Stimulated activated naive B cell treated with anti-CD40 and anti-IgM and Interleukin-4, amounts not matched to agents 10 μg/mL and 1 μg/mL and 100 μg/mL, for 72 hours (primary cell): Measurements from ENCODE around the gene CAPZA1.

ENCODE experiments used
- ATAC-seq, 2 donors: fragments of 150-1000 bp; cut with Tn5 transposase; replicated peaks; 2 replicates each; pipeline ENCODE4 v1.10.0; 2021; ENCODE audit warnings: moderate library complexity in 1 of 2
- DNase-seq: peaks from one replicate; pipeline ENCODE4 v3.0.0; 2021
- H3K27ac Mint-ChIP-seq: one replicate; pipeline ENCODE4 v1.8.0; 2022; ENCODE audit warnings: mild to moderate bottlenecking, mixed read lengths
- H3K27me3 Mint-ChIP-seq, 2 donors: one replicate each; pipeline ENCODE4 v1.8.0; 2022; ENCODE audit warnings: mixed read lengths in 2 of 2
- H3K36me3 Mint-ChIP-seq, 2 donors: one replicate each; pipeline ENCODE4 v1.8.0; 2022; ENCODE audit warnings: mixed read lengths in 2 of 2, mild to moderate bottlenecking in 1 of 2
- H3K4me1 Mint-ChIP-seq, 2 donors: one replicate each; pipeline ENCODE4 v1.8.0; 2022; ENCODE audit warnings: mixed read lengths in 2 of 2, mild to moderate bottlenecking in 1 of 2
- H3K4me3 Mint-ChIP-seq, 2 donors: one replicate each; pipeline ENCODE4 v1.8.0; 2022; ENCODE audit warnings: mild to moderate bottlenecking in 2 of 2, mixed read lengths in 2 of 2, moderate library complexity in 1 of 2
- H3K9me3 Mint-ChIP-seq, 2 donors: one replicate each; pipeline ENCODE4 v1.8.0; 2022; ENCODE audit warnings: mixed read lengths in 2 of 2, mild to moderate bottlenecking in 1 of 2

CAPZA1 gene

GRCh38 chr1:112675728-112676381 is 56.2 kb downstream of the CAPZA1 start:
- no peak for DNase-seq
- peaks cover 15 to 22% of the 10 kb centered on the region in 2 donors for H3K36me3 Mint-ChIP-seq

DNA sequence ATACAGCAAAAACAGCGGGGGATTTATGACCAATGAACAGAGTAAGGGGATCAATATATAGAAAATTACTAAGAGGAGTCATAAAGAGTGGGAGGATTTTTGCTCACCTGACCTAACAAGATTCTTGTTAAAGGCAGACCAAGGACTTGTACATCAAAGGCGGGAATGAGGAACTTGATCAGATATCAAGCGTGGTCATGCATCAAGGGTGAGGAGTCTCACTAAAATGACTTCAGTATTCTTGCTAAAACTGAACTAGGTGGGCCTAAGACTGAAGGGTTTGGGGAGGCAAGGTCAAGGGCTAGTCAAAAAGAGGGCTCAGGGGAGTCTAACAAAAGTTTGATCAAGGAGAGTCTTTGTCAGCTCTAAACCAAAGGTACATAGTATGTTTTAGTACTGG is 56.9 kb downstream of the CAPZA1 start:
- H3K27me3 Mint-ChIP-seq: no peaks in the 10 kb centered on the region
- no peak overlapping the region for H3K4me3 Mint-ChIP-seq
- DNase-seq: no peak
- peak; percentile 14 to 39 for ATAC-seq
- peak overlapping the region; percentile 42 for H3K27ac Mint-ChIP-seq
- H3K4me1 Mint-ChIP-seq: peaks cover 30 to 43% of the 10 kb centered on the region in 2 donors
- peaks cover 13 to 22% of the 10 kb centered on the region in 2 donors for H3K36me3 Mint-ChIP-seq
- H3K9me3 Mint-ChIP-seq: no peaks in the 10 kb centered on the region

More at GRCh38 chr1:112675728-112676381, 56.2 kb downstream of the CAPZA1 start:
- no peak for ATAC-seq
- H3K27ac Mint-ChIP-seq: peak overlapping the region; percentile 87
- H3K4me3 Mint-ChIP-seq: peak overlapping the region; percentile 79 to 99
- peaks cover 30 to 43% of the 10 kb centered on the region in 2 donors for H3K4me1 Mint-ChIP-seq
- no peaks in the 10 kb centered on the region for H3K9me3 Mint-ChIP-seq
- H3K27me3 Mint-ChIP-seq: no peaks in the 10 kb centered on the region

DNA sequence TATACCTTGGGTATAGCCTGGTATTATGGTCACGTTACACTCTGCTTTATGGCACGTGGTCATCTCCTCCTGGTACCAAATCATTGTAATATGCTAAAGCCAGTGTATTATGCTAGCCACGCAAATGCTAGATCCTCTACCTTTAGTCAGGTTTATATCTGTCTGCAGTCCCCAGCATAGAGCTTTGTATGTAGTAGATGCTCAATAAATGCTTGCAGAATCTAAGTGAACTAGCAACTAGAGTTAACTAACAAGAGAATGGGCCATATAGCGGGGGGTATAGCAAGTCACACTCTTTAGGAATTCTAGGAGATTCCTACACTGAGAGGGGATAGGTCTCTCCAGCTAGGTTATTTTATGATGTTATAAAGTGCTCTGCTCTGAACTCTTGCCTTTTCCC is 57.9 kb downstream of the CAPZA1 start:
- H3K4me3 Mint-ChIP-seq: no peak overlapping the region
- H3K9me3 Mint-ChIP-seq: no peaks in the 10 kb centered on the region
- no peak overlapping the region for H3K27ac Mint-ChIP-seq
- peaks cover 30 to 43% of the 10 kb centered on the region in 2 donors for H3K4me1 Mint-ChIP-seq
- peaks cover 12 to 15% of the 10 kb centered on the region in 2 donors for H3K36me3 Mint-ChIP-seq
- no peaks in the 10 kb centered on the region for H3K27me3 Mint-ChIP-seq
- no peak for ATAC-seq
- DNase-seq: no peak

- H3K9me3 Mint-ChIP-seq: no peaks in the 10 kb centered on the region
- no peak overlapping the region for H3K27ac Mint-ChIP-seq
- no peak overlapping the region for H3K4me3 Mint-ChIP-seq
- ATAC-seq (no peak), DNase-seq (no peak)
- no peaks in the 10 kb centered on the region for H3K27me3 Mint-ChIP-seq
- H3K4me1 Mint-ChIP-seq: peaks cover 28 to 35% of the 10 kb centered on the region in 2 donors
- peaks cover 7 to 11% of the 10 kb centered on the region in 2 donors for H3K36me3 Mint-ChIP-seq
Measured at GRCh38 chr1:112678605-112679004, 59.0 kb downstream of the CAPZA1 start.

GRCh38 chr1:112685913-112686312 is 66.3 kb downstream of the CAPZA1 start:
- Mint-ChIP-seq H3K9me3 (no peaks in the 10 kb centered on the region), H3K27ac (no peak overlapping the region)
- ATAC-seq: no peak

DNA sequence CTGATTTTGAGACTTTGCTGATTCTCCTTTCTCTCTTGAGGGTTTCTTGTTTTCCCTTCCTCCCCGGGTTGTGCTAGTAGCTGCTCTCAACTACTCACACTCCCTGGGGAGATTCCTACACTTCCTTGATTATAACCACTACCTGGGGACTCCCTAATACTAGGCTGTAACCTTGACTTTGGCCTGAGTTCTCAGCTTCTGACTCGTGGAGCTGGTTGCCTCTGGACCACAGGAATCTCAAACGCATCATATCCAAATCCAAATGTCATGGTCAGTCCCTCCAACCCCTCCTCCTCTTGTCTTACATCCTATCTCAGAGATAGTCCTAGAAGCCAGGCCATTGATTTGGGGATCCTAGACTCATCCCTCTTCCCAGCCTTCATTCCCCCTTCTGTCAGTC is 66.8 kb downstream of the CAPZA1 start:
- DNase-seq (no peak), ATAC-seq (peak in 1 of 2 donors; percentile 46)
- no peaks in the 10 kb centered on the region for H3K9me3 Mint-ChIP-seq
- H3K4me3 Mint-ChIP-seq: no peak overlapping the region
- H3K27ac Mint-ChIP-seq: no peak overlapping the region
- no peaks in the 10 kb centered on the region for H3K27me3 Mint-ChIP-seq
- peaks cover 7 to 9% of the 10 kb centered on the region in 2 donors for H3K36me3 Mint-ChIP-seq
- peaks cover 7 to 12% of the 10 kb centered on the region in 2 donors for H3K4me1 Mint-ChIP-seq

More at GRCh38 chr1:112685913-112686312, 66.3 kb downstream of the CAPZA1 start:
- peaks cover 7 to 12% of the 10 kb centered on the region in 2 donors for H3K4me1 Mint-ChIP-seq
- H3K27me3 Mint-ChIP-seq: no peaks in the 10 kb centered on the region
- DNase-seq: no peak
- no peak overlapping the region for H3K4me3 Mint-ChIP-seq
- H3K36me3 Mint-ChIP-seq: peaks cover 8 to 9% of the 10 kb centered on the region in 2 donors

- ATAC-seq (no peak), DNase-seq (no peak)
- Mint-ChIP-seq H3K4me1 (peaks cover 7 to 12% of the 10 kb centered on the region in 2 donors), H3K4me3 (no peak overlapping the region), H3K27ac (no peak overlapping the region), H3K9me3 (no peaks in the 10 kb centered on the region), H3K36me3 (peaks cover 11 to 13% of the 10 kb centered on the region in 2 donors), H3K27me3 (no peaks in the 10 kb centered on the region)
Measured at GRCh38 chr1:112686835-112687234, 67.2 kb downstream of the CAPZA1 start.

GRCh38 chr1:112687361-112687760 is 67.7 kb downstream of the CAPZA1 start:
- H3K4me3 Mint-ChIP-seq: no peak overlapping the region
- H3K27me3 Mint-ChIP-seq: no peaks in the 10 kb centered on the region
- no peak for ATAC-seq
- H3K36me3 Mint-ChIP-seq: peaks cover 16 to 17% of the 10 kb centered on the region in 2 donors
- no peak for DNase-seq
- H3K9me3 Mint-ChIP-seq: no peaks in the 10 kb centered on the region
- H3K27ac Mint-ChIP-seq: no peak overlapping the region
- peaks cover 7 to 12% of the 10 kb centered on the region in 2 donors for H3K4me1 Mint-ChIP-seq

GRCh38 chr1:112687785-112688496 is 68.3 kb downstream of the CAPZA1 start:
- DNase-seq (no peak), ATAC-seq (no peak)
- no peak overlapping the region for H3K4me3 Mint-ChIP-seq
- no peaks in the 10 kb centered on the region for H3K27me3 Mint-ChIP-seq
- no peaks in the 10 kb centered on the region for H3K9me3 Mint-ChIP-seq
- H3K4me1 Mint-ChIP-seq: peaks cover 7 to 12% of the 10 kb centered on the region in 2 donors
- no peak overlapping the region for H3K27ac Mint-ChIP-seq
- H3K36me3 Mint-ChIP-seq: peaks cover 19 to 22% of the 10 kb centered on the region in 2 donors

DNA sequence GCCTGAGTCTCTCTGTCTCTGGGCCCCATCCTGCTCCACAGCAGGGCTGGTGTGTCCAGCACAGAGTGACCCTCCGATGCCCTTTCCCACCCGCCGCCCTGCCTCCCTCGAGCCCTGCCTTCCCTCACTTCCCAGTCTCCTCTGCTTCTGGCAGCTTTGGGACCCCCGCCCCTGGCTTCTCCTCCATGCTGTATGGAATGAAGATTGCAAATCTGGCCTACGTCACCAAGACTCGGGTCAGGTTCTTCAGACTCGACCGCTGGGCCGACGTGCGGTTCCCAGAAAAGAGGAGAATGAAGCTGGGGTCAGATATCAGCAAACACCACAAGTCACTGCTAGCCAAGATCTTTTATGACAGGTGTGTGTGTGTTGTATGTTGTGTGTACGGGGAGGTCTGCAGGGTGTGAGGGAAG is 69.2 kb downstream of the CAPZA1 start:
- Mint-ChIP-seq H3K9me3 (no peaks in the 10 kb centered on the region), H3K36me3 (peaks cover 19 to 24% of the 10 kb centered on the region in 2 donors), H3K27me3 (no peaks in the 10 kb centered on the region), H3K4me3 (no peak overlapping the region), H3K4me1 (peaks cover 7 to 12% of the 10 kb centered on the region in 2 donors), H3K27ac (no peak overlapping the region)
- ATAC-seq: no peak
- DNase-seq: no peak

- no peak overlapping the region for H3K27ac Mint-ChIP-seq
- no peak for DNase-seq
- no peak for ATAC-seq
- peaks cover 19 to 24% of the 10 kb centered on the region in 2 donors for H3K36me3 Mint-ChIP-seq
- no peaks in the 10 kb centered on the region for H3K9me3 Mint-ChIP-seq
- peaks cover 7 to 12% of the 10 kb centered on the region in 2 donors for H3K4me1 Mint-ChIP-seq
- H3K4me3 Mint-ChIP-seq: no peak overlapping the region
- no peaks in the 10 kb centered on the region for H3K27me3 Mint-ChIP-seq
Measured at GRCh38 chr1:112689196-112689841, 69.7 kb downstream of the CAPZA1 start.

DNA sequence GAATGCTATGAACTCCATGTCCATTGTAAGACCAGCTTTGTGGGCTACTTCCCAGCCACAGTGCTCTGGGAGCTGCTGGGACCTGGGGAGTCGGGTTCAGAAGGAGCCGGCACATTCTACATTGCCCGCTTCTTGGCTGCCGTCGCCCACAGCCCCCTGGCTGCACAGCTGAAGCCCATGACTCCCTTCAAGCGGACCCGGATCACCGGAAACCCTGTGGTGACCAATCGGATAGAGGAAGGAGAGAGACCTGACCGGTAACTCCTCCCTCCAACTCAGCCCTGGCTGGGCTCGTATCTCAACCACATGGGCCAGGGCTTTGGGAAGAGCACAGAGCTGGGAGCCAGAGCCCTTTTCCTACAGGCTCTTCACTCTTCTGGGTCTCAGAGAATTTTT is 70.2 kb downstream of the CAPZA1 start:
- peaks cover 20 to 26% of the 10 kb centered on the region in 2 donors for H3K36me3 Mint-ChIP-seq
- ATAC-seq: no peak

GRCh38 chr1:112692681-112693080 is 73.0 kb downstream of the CAPZA1 start:
- no peak overlapping the region for H3K27ac Mint-ChIP-seq
- no peak overlapping the region for H3K4me3 Mint-ChIP-seq
- no peak for DNase-seq
- no peaks in the 10 kb centered on the region for H3K27me3 Mint-ChIP-seq
- H3K9me3 Mint-ChIP-seq: no peaks in the 10 kb centered on the region
- no peak for ATAC-seq
- peaks cover 2 to 5% of the 10 kb centered on the region in 2 donors for H3K4me1 Mint-ChIP-seq
- peaks cover 26 to 39% of the 10 kb centered on the region in 2 donors for H3K36me3 Mint-ChIP-seq

More for the DNA sequence above, 70.2 kb downstream of the CAPZA1 start:
- DNase-seq: no peak
- Mint-ChIP-seq H3K27me3 (no peaks in the 10 kb centered on the region), H3K4me1 (peaks cover 7 to 12% of the 10 kb centered on the region in 2 donors), H3K4me3 (no peak overlapping the region), H3K9me3 (no peaks in the 10 kb centered on the region), H3K27ac (no peak overlapping the region)

GRCh38 chr1:112693821-112694220 is 74.2 kb downstream of the CAPZA1 start:
- H3K9me3 Mint-ChIP-seq: no peaks in the 10 kb centered on the region
- H3K4me1 Mint-ChIP-seq: peaks cover 8 to 12% of the 10 kb centered on the region in 2 donors
- H3K27me3 Mint-ChIP-seq: no peaks in the 10 kb centered on the region

More at GRCh38 chr1:112693821-112694220, 74.2 kb downstream of the CAPZA1 start:
- Mint-ChIP-seq H3K36me3 (peaks cover 28 to 41% of the 10 kb centered on the region in 2 donors), H3K27ac (no peak overlapping the region), H3K4me3 (no peak overlapping the region)
- ATAC-seq: no peak
- no peak for DNase-seq
